GM12878 (cell line): ENCODE measurements around the gene CDKL4. TPM values are rescaled to one million over a fixed set of nuclear protein-coding genes. Genes with fewer than 3 reads are reported as not detected.

ENCODE experiments used
- ATAC-seq: fragments of 200-7000 bp; cut with Tn5 transposase; 3 replicates; pipeline ENCODE4 v1.9.1; 2020; ENCODE audit warnings: mild to moderate bottlenecking, moderate library complexity
- BruUV-seq: library from RNA; stranded (reverse); fragments of 400-500 nt; replicated peaks from 2 replicates; lab custom pipeline; 2021; lab: Mats Ljungman, UMichigan
- CTCF ChIA-PET: fragments of 300-600 bp; sonication (Branson Sonifier 250); formaldehyde crosslinking; extraction: SDS; loops from one replicate; lab custom pipeline; 2021; ENCODE audit warnings: inconsistent platforms; lab: Yijun Ruan, JAX
- POLR2A ChIA-PET: fragments of 350-600 bp; formaldehyde crosslinking; extraction: SDS; loops from one replicate; lab custom pipeline; 2021; ENCODE audit warnings: inconsistent platforms; lab: Charles Lee
- RAD21 ChIA-PET: fragments of 300-600 bp; sonication (Branson Sonifier 250); formaldehyde crosslinking; loops from one replicate; lab custom pipeline; 2023; ENCODE audit warnings: antibody characterized with exemption; ENCODE audit not compliant: unreplicated experiment; lab: Charles Lee
- SMC1A ChIA-PET: fragments of 300-600 bp; sonication (Branson Sonifier 250); formaldehyde crosslinking; loops from one replicate; lab custom pipeline; 2023; ENCODE audit not compliant: unreplicated experiment, uncharacterized antibody; lab: Charles Lee
- DNase-seq: peaks from one replicate; pipeline ENCODE4 v3.0.0-alpha.2; 2011; ENCODE audit warnings: low read depth, low spot score
- FAIRE-seq: peaks from 3 replicates; lab custom pipeline; 2011; peaks lifted over from hg19 to GRCh38; lab: Jason Lieb, UNC
- H2AFZ ChIP-seq: 2 replicates; pipeline ENCODE4 v1.6.0; 2011; ENCODE audit warnings: low read depth, low read length, control low read depth; ENCODE audit not compliant: control insufficient read depth
- H3K27ac ChIP-seq: 2 replicates; pipeline ENCODE4 v1.5.1; 2011; ENCODE audit warnings: control low read depth; ENCODE audit not compliant: control insufficient read depth, insufficient read depth
- H3K27me3 ChIP-seq, 2 experiments: replicated peaks in 1 of 2; 2 replicates each; pipeline versions ENCODE4 v1.6.0 to v1.6.1; 2011; ENCODE audit warnings: low read length in 1 of 2; ENCODE audit not compliant: control insufficient read depth in 2 of 2, insufficient read depth in 2 of 2
- H3K36me3 ChIP-seq, 2 experiments: 2 replicates each; pipeline ENCODE4 v1.5.1; 2011; ENCODE audit warnings: low read length in 1 of 2; ENCODE audit not compliant: control insufficient read depth in 2 of 2, insufficient read depth in 2 of 2
- H3K4me1 ChIP-seq: 2 replicates; pipeline ENCODE4 v1.6.1; 2011; ENCODE audit warnings: mild to moderate bottlenecking, low read length, moderate library complexity, mixed read lengths; ENCODE audit not compliant: control insufficient read depth, insufficient read depth
- H3K4me2 ChIP-seq: 2 replicates; pipeline ENCODE4 v1.6.0; 2011; ENCODE audit warnings: control low read depth; ENCODE audit not compliant: control insufficient read depth, insufficient read depth
- H3K4me3 ChIP-seq: fragments of 200-600 bp; sonication (generic); 2 replicates; pipeline ENCODE4 v1.5.1; 2016
- H3K79me2 ChIP-seq: 2 replicates; pipeline ENCODE4 v1.6.0; 2011; ENCODE audit warnings: low read length; ENCODE audit not compliant: control insufficient read depth, insufficient read depth
- H3K9ac ChIP-seq: 2 replicates; pipeline ENCODE4 v1.8.0; 2011; ENCODE audit warnings: low read length, control low read depth, mixed read lengths; ENCODE audit not compliant: control insufficient read depth, insufficient read depth
- H3K9me3 ChIP-seq: replicated peaks from 3 replicates; pipeline ENCODE4 v1.5.1; 2011; ENCODE audit warnings: mild to moderate bottlenecking, low read length; ENCODE audit not compliant: control insufficient read depth, insufficient read depth
- H4K20me1 ChIP-seq: 2 replicates; pipeline ENCODE4 v1.6.0; 2011; ENCODE audit not compliant: control insufficient read depth, insufficient read depth
- CBX5 ChIP-seq: sonication (generic); IDR thresholded peaks from 2 replicates; pipeline ENCODE4 v1.6.1; 2016; ENCODE audit warnings: low read depth, moderate library complexity, mild to moderate bottlenecking, inconsistent platforms
- CREB1 ChIP-seq: IDR thresholded peaks from 2 replicates; pipeline ENCODE4 v1.6.1; 2012; ENCODE audit warnings: low read depth, mild to moderate bottlenecking, inconsistent platforms
- MYC ChIP-seq: IDR thresholded peaks from 2 replicates; pipeline ENCODE4 v1.6.1; 2011; ENCODE audit warnings: mild to moderate bottlenecking, low read length, moderate library complexity, inconsistent platforms; ENCODE audit not compliant: insufficient read depth, insufficient replicate concordance, insufficient read length, severe bottlenecking
- NFYA ChIP-seq: IDR thresholded peaks from 2 replicates; pipeline ENCODE4 v1.6.1; 2011; ENCODE audit warnings: low read depth, mild to moderate bottlenecking, low read length, improper control_type of control experiment, borderline replicate concordance
- POLR2A ChIP-seq: IDR thresholded peaks from 2 replicates; pipeline ENCODE4 v1.6.1; 2011; ENCODE audit warnings: low read depth, mild to moderate bottlenecking, low read length
- RB1 ChIP-seq: fragments of 450-650 bp; formaldehyde crosslinking; IDR thresholded peaks from 2 replicates; pipeline ENCODE4 v1.6.1; 2017; ENCODE audit warnings: mild to moderate bottlenecking, borderline replicate concordance
- SMC3 ChIP-seq: IDR thresholded peaks from 2 replicates; pipeline ENCODE4 v1.6.1; 2011; ENCODE audit warnings: low read length, improper control_type of control experiment, borderline replicate concordance
- SREBF1 ChIP-seq: IDR thresholded peaks from 2 replicates; pipeline ENCODE4 v1.6.1; 2012; ENCODE audit warnings: mild to moderate bottlenecking, low read length
- SREBF2 ChIP-seq: IDR thresholded peaks from 2 replicates; pipeline ENCODE4 v1.6.1; 2012; ENCODE audit warnings: mild to moderate bottlenecking, low read length
- ZNF274 ChIP-seq: IDR thresholded peaks from one replicate; pipeline ENCODE4 v1.8.0; 2011; ENCODE audit not compliant: insufficient read length, insufficient read depth
- in situ Hi-C: fragments of 300-500 bp; cut with MboI; formaldehyde crosslinking; loops from 9 replicates; pipeline ENCODE4 v1.14.3; 2018; ENCODE audit warnings: mixed read lengths
- intact Hi-C: fragments of 100-400 bp; cut with micrococcal nuclease; formaldehyde crosslinking; loops from one replicate; pipeline ENCODE4 v1.14.2; 2022; ENCODE audit not compliant: unreplicated experiment
- polyA plus RNA-seq, 11 experiments: library from polyadenylated mRNA; depleted of rRNA in 4 of 11; unstranded in 6 of 11; stranded (reverse) in 5 of 11; fragments of >200 nt; fragmentation: Nextera tagmentation in 4 of 11; fragmentation: Illumina TruSeq in 1 of 11; extraction: Ambion mirVana in 4 of 11; extraction: Trizol in 1 of 11; gene quantifications; 1 replicate in 1 of 11; 2 replicates in 10 of 11; pipeline versions ENCODE4 v1.2.1 to v1.2.3, GENCODE V29; 2011 to 2016; ENCODE audit warnings: inconsistent platforms in 2 of 11, missing spikeins in 2 of 11, low read depth in 1 of 11
- total RNA-seq, 4 experiments: library from RNA; depleted of rRNA in 3 of 4; stranded (reverse); fragments of >200 nt in 3 of 4; fragmentation: Illumina TruSeq in 1 of 4; extraction: Trizol in 1 of 4; gene quantifications; 2 replicates each; pipeline versions ENCODE4 v1.2.1 to v1.2.3, GENCODE V29; 2013 to 2021
- TF ChIP-seq, protein P1 (sequence below): IDR thresholded peaks from 2 replicates; pipeline ENCODE4 v1.6.1; 2012; ENCODE audit warnings: low read depth, low read length, improper control_type of control experiment
- TF ChIP-seq, protein P2 (sequence below): IDR thresholded peaks from 2 replicates; pipeline ENCODE4 v1.6.1; 2012; ENCODE audit warnings: mild to moderate bottlenecking, low read depth, low read length
- TF ChIP-seq, protein P3 (sequence below): fragments of 450-650 bp; IDR thresholded peaks from 2 replicates; pipeline ENCODE4 v1.6.1; 2017; ENCODE audit warnings: mild to moderate bottlenecking, moderate library complexity
- TF ChIP-seq, protein P4 (sequence below): fragments of 450-650 bp; IDR thresholded peaks from 2 replicates; pipeline ENCODE4 v1.6.1; 2016; ENCODE audit warnings: mild to moderate bottlenecking
- TF ChIP-seq, protein P5 (sequence below): IDR thresholded peaks from 2 replicates; pipeline ENCODE4 v1.6.1; 2012; ENCODE audit warnings: low read depth, low read length, improper control_type of control experiment

Gene CDKL4
- total and polyA plus RNA-seq, 10 of the 15 experiments (the other 5 are each of a cell fraction or from before 2014, with no cell fraction given), result not detected

DNA sequence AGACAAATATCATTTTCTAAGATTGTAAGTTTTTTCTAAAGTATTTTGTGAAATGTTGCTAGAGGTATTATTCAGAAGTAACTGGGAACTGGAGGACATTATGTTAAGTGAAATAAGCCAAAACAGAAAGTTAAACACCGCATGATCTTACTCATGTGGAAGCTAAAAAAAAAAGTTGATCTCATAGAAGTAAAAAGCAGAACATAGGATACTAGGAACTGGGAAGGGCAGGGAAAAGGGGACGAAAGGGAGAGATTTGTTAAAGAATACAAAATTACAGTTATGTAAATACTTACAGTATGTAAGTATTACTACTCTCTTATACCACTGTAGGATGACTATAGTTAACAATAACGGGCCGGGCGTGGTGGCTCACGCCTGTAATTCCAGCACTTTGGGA lies 46.7 kb upstream of the CDKL4 start (continued):
- TF ChIP-seq SREBF2, result no peak
- TF ChIP-seq, protein P1, sequence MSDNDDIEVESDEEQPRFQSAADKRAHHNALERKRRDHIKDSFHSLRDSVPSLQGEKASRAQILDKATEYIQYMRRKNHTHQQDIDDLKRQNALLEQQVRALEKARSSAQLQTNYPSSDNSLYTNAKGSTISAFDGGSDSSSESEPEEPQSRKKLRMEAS, result no peak
- TF ChIP-seq SMC3, result no peak
- TF ChIP-seq, protein P2, sequence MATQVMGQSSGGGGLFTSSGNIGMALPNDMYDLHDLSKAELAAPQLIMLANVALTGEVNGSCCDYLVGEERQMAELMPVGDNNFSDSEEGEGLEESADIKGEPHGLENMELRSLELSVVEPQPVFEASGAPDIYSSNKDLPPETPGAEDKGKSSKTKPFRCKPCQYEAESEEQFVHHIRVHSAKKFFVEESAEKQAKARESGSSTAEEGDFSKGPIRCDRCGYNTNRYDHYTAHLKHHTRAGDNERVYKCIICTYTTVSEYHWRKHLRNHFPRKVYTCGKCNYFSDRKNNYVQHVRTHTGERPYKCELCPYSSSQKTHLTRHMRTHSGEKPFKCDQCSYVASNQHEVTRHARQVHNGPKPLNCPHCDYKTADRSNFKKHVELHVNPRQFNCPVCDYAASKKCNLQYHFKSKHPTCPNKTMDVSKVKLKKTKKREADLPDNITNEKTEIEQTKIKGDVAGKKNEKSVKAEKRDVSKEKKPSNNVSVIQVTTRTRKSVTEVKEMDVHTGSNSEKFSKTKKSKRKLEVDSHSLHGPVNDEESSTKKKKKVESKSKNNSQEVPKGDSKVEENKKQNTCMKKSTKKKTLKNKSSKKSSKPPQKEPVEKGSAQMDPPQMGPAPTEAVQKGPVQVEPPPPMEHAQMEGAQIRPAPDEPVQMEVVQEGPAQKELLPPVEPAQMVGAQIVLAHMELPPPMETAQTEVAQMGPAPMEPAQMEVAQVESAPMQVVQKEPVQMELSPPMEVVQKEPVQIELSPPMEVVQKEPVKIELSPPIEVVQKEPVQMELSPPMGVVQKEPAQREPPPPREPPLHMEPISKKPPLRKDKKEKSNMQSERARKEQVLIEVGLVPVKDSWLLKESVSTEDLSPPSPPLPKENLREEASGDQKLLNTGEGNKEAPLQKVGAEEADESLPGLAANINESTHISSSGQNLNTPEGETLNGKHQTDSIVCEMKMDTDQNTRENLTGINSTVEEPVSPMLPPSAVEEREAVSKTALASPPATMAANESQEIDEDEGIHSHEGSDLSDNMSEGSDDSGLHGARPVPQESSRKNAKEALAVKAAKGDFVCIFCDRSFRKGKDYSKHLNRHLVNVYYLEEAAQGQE, result no peak
- TF ChIP-seq RB1, result no peak
- TF ChIP-seq, all 136 proteins: peak for 0

DNA sequence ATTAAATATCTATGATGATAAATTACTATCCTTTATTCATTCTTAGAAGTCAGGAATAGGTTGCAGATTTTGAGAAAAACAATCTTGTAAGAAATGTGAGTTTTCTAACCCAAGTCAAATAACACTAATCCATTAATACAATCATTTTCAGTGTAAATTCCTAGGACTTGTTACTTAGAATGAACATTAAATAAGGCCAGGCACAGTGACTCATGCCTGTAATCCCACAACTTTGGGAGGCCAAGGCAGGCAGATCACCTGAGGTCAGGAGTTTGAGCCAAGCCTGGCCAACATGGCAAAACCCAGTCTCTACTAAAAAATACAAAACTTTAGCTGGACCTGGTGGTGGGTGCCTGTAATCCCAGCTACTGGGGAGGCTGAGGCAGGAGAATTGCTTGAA lies 45.8 kb upstream of the CDKL4 start:
- no peaks in the 10 kb centered on the region for H3K79me2 ChIP-seq
- SMC1A ChIA-PET, result no interaction called here
- FAIRE-seq, result no peak
- RAD21 ChIA-PET, result no interaction called here
- CTCF ChIA-PET, result interaction anchor here (1.5 kb wide), 1 partner anchor 11 kb away, joined by 3 read pairs; no protein-coding TSS in a partner anchor
- intact Hi-C loops, result no loop called here
- no peaks in the 10 kb centered on the region for H3K9me3 ChIP-seq
- H3K36me3 ChIP-seq, result no peaks in the 10 kb centered on the region
- H4K20me1 ChIP-seq, result no peaks in the 10 kb centered on the region
- no TSS peak for BruUV-seq
- POLR2A ChIA-PET, result no interaction called here
- no peak overlapping the region for H3K4me3 ChIP-seq
- no peak for ATAC-seq
- no peak for DNase-seq
- H3K4me1 ChIP-seq, result no peaks in the 10 kb centered on the region
- H3K27me3 ChIP-seq, result no peaks in the 10 kb centered on the region
- in situ Hi-C loops, result no loop called here
- no peak overlapping the region for H2AFZ ChIP-seq
- no peak overlapping the region for H3K4me2 ChIP-seq
- no peak overlapping the region for H3K9ac ChIP-seq
- H3K27ac ChIP-seq, result no peak overlapping the region
- no peak for TF ChIP-seq POLR2A
- TF ChIP-seq ZNF274, result no peak
- TF ChIP-seq, protein P3, sequence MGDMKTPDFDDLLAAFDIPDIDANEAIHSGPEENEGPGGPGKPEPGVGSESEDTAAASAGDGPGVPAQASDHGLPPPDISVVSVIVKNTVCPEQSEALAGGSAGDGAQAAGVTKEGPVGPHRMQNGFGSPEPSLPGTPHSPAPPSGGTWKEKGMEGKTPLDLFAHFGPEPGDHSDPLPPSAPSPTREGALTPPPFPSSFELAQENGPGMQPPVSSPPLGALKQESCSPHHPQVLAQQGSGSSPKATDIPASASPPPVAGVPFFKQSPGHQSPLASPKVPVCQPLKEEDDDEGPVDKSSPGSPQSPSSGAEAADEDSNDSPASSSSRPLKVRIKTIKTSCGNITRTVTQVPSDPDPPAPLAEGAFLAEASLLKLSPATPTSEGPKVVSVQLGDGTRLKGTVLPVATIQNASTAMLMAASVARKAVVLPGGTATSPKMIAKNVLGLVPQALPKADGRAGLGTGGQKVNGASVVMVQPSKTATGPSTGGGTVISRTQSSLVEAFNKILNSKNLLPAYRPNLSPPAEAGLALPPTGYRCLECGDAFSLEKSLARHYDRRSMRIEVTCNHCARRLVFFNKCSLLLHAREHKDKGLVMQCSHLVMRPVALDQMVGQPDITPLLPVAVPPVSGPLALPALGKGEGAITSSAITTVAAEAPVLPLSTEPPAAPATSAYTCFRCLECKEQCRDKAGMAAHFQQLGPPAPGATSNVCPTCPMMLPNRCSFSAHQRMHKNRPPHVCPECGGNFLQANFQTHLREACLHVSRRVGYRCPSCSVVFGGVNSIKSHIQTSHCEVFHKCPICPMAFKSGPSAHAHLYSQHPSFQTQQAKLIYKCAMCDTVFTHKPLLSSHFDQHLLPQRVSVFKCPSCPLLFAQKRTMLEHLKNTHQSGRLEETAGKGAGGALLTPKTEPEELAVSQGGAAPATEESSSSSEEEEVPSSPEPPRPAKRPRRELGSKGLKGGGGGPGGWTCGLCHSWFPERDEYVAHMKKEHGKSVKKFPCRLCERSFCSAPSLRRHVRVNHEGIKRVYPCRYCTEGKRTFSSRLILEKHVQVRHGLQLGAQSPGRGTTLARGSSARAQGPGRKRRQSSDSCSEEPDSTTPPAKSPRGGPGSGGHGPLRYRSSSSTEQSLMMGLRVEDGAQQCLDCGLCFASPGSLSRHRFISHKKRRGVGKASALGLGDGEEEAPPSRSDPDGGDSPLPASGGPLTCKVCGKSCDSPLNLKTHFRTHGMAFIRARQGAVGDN, result no peak
- no peak for TF ChIP-seq CREB1
- no peak for TF ChIP-seq CBX5
- TF ChIP-seq, protein P4, sequence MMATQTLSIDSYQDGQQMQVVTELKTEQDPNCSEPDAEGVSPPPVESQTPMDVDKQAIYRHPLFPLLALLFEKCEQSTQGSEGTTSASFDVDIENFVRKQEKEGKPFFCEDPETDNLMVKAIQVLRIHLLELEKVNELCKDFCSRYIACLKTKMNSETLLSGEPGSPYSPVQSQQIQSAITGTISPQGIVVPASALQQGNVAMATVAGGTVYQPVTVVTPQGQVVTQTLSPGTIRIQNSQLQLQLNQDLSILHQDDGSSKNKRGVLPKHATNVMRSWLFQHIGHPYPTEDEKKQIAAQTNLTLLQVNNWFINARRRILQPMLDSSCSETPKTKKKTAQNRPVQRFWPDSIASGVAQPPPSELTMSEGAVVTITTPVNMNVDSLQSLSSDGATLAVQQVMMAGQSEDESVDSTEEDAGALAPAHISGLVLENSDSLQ, result no peak
- TF ChIP-seq, protein P5, sequence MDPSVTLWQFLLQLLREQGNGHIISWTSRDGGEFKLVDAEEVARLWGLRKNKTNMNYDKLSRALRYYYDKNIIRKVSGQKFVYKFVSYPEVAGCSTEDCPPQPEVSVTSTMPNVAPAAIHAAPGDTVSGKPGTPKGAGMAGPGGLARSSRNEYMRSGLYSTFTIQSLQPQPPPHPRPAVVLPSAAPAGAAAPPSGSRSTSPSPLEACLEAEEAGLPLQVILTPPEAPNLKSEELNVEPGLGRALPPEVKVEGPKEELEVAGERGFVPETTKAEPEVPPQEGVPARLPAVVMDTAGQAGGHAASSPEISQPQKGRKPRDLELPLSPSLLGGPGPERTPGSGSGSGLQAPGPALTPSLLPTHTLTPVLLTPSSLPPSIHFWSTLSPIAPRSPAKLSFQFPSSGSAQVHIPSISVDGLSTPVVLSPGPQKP, result no peak
- TF ChIP-seq RB1, result no peak
- TF ChIP-seq SREBF1, result no peak
- no peak for TF ChIP-seq NFYA
- TF ChIP-seq MYC, result no peak
